ENCODE measurements around the gene ZDHHC21.

The ZDHHC21 gene

DNA sequence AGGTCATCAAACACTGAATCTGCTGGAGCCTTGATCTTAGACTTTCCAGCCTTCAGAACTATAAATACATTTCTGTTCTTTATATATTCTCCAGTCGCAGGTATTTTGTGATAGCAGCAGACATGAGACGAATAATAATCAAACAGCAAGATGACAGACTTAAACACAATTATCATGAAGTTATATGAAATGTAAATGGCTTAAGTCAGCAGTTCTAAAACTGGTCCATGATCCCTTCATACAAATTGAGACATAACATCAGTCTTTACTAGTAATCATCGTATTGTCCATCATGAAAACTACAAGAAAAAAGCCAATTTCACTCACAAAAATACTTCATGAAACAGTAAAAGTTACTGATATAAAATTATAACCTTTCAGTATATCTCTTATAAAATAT is 101.8 kb downstream of the ZDHHC21 start:
- no peak for DNase-seq (ENCODE audit: extremely low spot score)
- ChIA-PET POLR2A (no interaction called here), CTCF (no interaction called here)
- TF ChIP-seq CTBP1 (IDR thresholded peaks at IDR 0.05; ENCODE audit: borderline replicate concordance) (no peak), FOXM1 (IDR thresholded peaks at IDR 0.05; ENCODE audit: borderline replicate concordance) (no peak), LEF1 (IDR thresholded peaks at IDR 0.05; ENCODE audit: borderline replicate concordance) (no peak), NFRKB (IDR thresholded peaks at IDR 0.05) (no peak), ZNF384 (IDR thresholded peaks at IDR 0.05) (no peak), TARDBP (IDR thresholded peaks at IDR 0.05) (no peak), FOXK2 (IDR thresholded peaks at IDR 0.05) (no peak), ELF4 (IDR thresholded peaks at IDR 0.05) (no peak), L3MBTL2 (conservative IDR thresholded peaks at IDR 0.05) (no peak), BHLHE40 (IDR thresholded peaks at IDR 0.05; ENCODE audit: borderline replicate concordance) (no peak), ARNT (IDR thresholded peaks at IDR 0.05) (no peak), HDGF (IDR thresholded peaks at IDR 0.05; ENCODE audit: borderline replicate concordance) (no peak), FOXA1 (IDR thresholded peaks at IDR 0.05) (no peak), SUZ12 (IDR thresholded peaks at IDR 0.05) (no peak)

DNA sequence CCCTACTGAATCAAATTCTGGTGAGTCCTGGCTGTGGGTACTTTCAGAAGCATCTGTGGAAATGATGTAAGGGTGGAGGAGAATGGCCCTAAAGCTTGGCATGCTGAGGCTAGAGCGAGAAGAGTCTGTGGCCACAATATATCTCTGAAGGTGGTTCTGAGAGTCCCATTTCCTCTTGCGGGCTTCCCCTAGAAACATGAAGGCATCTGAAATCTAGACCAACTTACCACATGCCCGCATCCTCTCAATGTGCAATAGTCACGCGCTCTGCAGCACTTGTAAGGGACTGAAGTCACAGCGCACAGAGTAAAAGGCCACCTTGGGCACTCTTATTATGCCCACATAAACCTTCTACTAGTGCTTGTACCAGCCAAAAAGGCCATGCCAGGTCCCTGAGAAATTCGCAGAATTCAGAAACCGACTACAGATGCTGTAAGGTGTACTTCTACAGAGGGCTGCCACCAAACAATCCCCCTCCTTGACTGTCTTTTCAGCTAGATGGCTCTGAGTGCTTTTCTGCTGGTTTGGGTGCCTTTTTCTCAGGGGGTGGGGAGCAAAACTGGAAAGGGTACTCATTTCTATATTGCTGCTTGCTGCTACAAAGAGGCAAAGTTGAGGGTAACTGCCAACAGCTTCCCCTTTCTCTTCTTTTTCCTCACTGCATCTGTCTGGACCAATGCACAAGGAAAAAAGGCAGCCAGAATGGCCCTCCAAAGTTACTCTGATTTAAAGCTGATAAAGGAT is 107.3 kb downstream of the ZDHHC21 start:
- POLR2A ChIA-PET, result no interaction called here

DNA sequence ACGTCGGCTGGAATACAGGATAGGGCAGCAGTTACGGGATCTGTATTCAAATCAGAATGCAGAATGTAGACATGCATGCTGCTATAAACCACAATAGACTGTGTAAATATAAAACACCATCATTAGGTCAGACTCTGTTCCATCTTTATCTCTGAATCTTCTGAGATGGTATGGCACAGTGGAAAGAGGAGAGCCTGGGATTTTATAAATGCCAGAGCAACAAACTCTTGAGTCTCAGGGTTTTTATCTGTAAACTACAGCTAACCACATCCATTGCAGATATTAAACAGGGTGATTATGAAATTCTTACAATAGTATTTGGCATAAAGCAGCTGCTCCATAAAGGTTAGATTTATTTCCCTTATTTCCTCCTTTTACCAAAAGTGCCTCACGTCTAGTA is 108.7 kb downstream of the ZDHHC21 start:
- ChIA-PET POLR2A (no interaction called here), CTCF (no interaction called here)
- no peak for TF ChIP-seq FOXM1 (IDR thresholded peaks at IDR 0.05; ENCODE audit: borderline replicate concordance)
- no peak for TF ChIP-seq ARNT (IDR thresholded peaks at IDR 0.05)
- TF ChIP-seq SP1 (IDR thresholded peaks at IDR 0.05), result no peak
- no peak for TF ChIP-seq ZNF384 (IDR thresholded peaks at IDR 0.05)
- no peak for TF ChIP-seq NFRKB (IDR thresholded peaks at IDR 0.05)
- no peak for TF ChIP-seq L3MBTL2 (conservative IDR thresholded peaks at IDR 0.05)
- TF ChIP-seq TARDBP (IDR thresholded peaks at IDR 0.05), result no peak
- no peak for TF ChIP-seq FOXK2 (IDR thresholded peaks at IDR 0.05)
- no peak for TF ChIP-seq FOXA1 (IDR thresholded peaks at IDR 0.05)
- TF ChIP-seq ELF4 (IDR thresholded peaks at IDR 0.05), result no peak
- TF ChIP-seq, protein P1, sequence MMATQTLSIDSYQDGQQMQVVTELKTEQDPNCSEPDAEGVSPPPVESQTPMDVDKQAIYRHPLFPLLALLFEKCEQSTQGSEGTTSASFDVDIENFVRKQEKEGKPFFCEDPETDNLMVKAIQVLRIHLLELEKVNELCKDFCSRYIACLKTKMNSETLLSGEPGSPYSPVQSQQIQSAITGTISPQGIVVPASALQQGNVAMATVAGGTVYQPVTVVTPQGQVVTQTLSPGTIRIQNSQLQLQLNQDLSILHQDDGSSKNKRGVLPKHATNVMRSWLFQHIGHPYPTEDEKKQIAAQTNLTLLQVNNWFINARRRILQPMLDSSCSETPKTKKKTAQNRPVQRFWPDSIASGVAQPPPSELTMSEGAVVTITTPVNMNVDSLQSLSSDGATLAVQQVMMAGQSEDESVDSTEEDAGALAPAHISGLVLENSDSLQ (IDR thresholded peaks at IDR 0.05), result no peak
- TF ChIP-seq BHLHE40 (IDR thresholded peaks at IDR 0.05; ENCODE audit: borderline replicate concordance), result no peak
- TF ChIP-seq LEF1 (IDR thresholded peaks at IDR 0.05; ENCODE audit: borderline replicate concordance), result no peak
- no peak for DNase-seq (ENCODE audit: extremely low spot score)

More for the DNA sequence above, 107.3 kb downstream of the ZDHHC21 start:
- DNase-seq (ENCODE audit: extremely low spot score), result no peak
- CTCF ChIA-PET, result no interaction called here
- TF ChIP-seq FOXK2 (IDR thresholded peaks at IDR 0.05) (no peak), SP1 (IDR thresholded peaks at IDR 0.05) (no peak)

DNA sequence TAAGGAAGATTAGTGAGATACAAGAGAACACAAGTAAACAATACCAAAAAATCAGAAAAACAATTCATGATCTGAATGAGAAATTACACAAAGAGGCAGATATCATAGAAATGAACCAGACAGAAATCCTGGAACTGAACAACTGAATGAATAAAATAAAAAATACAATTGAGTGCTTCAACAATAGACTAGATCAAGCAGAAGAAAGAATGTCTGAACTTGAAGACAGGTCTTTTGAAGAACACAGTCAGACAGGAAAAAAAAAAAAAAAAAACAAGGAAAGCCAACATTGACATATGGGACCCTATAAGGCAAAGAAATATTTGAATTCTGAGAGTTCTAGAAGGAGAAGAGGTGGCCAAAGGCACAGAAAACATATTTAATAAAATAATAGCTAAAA is 115.2 kb downstream of the ZDHHC21 start:
- no peak for DNase-seq (ENCODE audit: extremely low spot score)
- ChIA-PET CTCF (no interaction called here), POLR2A (no interaction called here)
- TF ChIP-seq ELF4 (IDR thresholded peaks at IDR 0.05), result no peak
- TF ChIP-seq, protein P1 (IDR thresholded peaks at IDR 0.05), result no peak
- no peak for TF ChIP-seq CTBP1 (IDR thresholded peaks at IDR 0.05; ENCODE audit: borderline replicate concordance)
- TF ChIP-seq L3MBTL2 (conservative IDR thresholded peaks at IDR 0.05), result no peak
- TF ChIP-seq SP1 (IDR thresholded peaks at IDR 0.05), result no peak
- TF ChIP-seq FOXK2 (IDR thresholded peaks at IDR 0.05), result no peak
- no peak for TF ChIP-seq BHLHE40 (IDR thresholded peaks at IDR 0.05; ENCODE audit: borderline replicate concordance)

DNA sequence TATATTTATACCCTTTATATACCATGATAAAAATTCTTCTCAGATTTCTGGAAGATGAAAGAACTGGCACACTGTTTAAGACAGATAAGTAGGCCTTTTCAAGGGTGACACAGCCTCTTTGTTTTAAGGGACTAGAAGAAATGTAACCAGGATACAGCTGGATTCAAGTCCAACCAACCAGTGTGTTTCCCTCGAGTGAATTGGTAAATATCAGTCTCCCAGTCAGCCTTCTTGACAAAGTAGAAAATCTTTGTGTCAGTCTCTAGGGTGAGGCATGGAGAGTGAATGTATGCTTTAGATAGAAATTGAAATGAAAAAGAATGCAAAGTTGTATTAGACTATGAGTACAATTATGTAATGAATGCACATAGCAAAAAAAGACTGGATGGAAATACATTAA is 119.1 kb downstream of the ZDHHC21 start:
- no peak for TF ChIP-seq FOXM1 (IDR thresholded peaks at IDR 0.05; ENCODE audit: borderline replicate concordance)
- TF ChIP-seq TARDBP (IDR thresholded peaks at IDR 0.05), result no peak
- TF ChIP-seq FOXK2 (IDR thresholded peaks at IDR 0.05), result no peak
- no peak for TF ChIP-seq L3MBTL2 (conservative IDR thresholded peaks at IDR 0.05)
- TF ChIP-seq LEF1 (IDR thresholded peaks at IDR 0.05; ENCODE audit: borderline replicate concordance), result no peak
- TF ChIP-seq CTBP1 (IDR thresholded peaks at IDR 0.05; ENCODE audit: borderline replicate concordance), result no peak
- TF ChIP-seq NFRKB (IDR thresholded peaks at IDR 0.05), result no peak
- TF ChIP-seq, protein P1 (IDR thresholded peaks at IDR 0.05), result no peak
- no peak for DNase-seq (ENCODE audit: extremely low spot score)
- ChIA-PET POLR2A (no interaction called here), CTCF (no interaction called here)

DNA sequence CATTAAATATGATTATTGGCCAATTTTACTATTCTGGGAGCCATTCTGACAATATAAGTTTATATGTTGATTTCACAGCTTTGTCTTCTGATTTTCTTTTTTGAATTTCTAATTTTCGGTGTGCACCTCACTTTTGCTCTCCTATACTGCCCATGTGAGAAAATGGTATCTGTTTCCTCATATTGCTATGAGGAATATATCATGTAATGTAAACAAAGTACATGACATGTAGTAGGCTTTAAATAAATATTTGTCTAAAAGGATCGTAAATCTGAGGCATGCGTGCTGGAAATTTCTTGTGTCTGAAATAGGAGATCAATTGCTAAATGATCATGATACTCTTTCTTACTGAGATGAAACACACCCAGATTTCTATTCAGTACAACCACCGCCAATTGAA is 119.9 kb downstream of the ZDHHC21 start:
- ChIA-PET CTCF (interaction anchor here (0.9 kb wide), 1 partner anchor 195 kb away, joined by 3 read pairs; no protein-coding TSS in a partner anchor), POLR2A (no interaction called here)
- no peak for DNase-seq (ENCODE audit: extremely low spot score)
- TF ChIP-seq SUZ12 (IDR thresholded peaks at IDR 0.05) (no peak), FOXK2 (IDR thresholded peaks at IDR 0.05) (no peak), SP1 (IDR thresholded peaks at IDR 0.05) (no peak)
- TF ChIP-seq, protein P1 (IDR thresholded peaks at IDR 0.05), result no peak
